Heart left ventricle (tissue), 13 donors: ENCODE results near the gene ZNF628.
A peak's percentile ranks its signal among the peaks of the same experiment; 100 is the strongest.

Experiments
- POLR2A ChIP-seq, 2 donors: fragments of 450-650 bp; IDR thresholded peaks; one replicate each; pipeline ENCODE4 v1.6.1; 2017; ENCODE audit warnings: antibody characterized with exemption in 2 of 2, mild to moderate bottlenecking in 2 of 2, moderate library complexity in 2 of 2
- TF ChIP-seq, protein P1 (sequence below), 12 donors: fragments of 200-600 bp; sonication (generic) in 4 of 12; IDR thresholded peaks; one replicate each; pipeline versions ENCODE4 v1.5.0 to v1.8.0; 2018 to 2022; ENCODE audit warnings: antibody characterized with exemption in 12 of 12, mild to moderate bottlenecking in 5 of 12
- donor health status: ischemic (EF 13 %, LVEDD 7.1; RV severe dilation, severe dysfunction).
- donor health status: DM: no; HTN: yes; CAD: no.
- donor health status: DM: no; HTN: no; CAD: no.
- donor health status: ischemic (EF 25% LVEDD 6.9; RV normal size, moderate dysfunction).
- donor health status: ischemic (EF 25% LVEDD 5.7; RV mildly dilated, moderate dysfunction).
- donor health status: ischemic (EF 35%, LVEDD 5.7; RV mildly dilated, moderate dysfunction).
- donor health status: nonischemic (EF 11% LVEDD 7.7; RV severe dilation, severe dysfunction).
- donor health status: DM: yes; HTN: yes; CAD: no.
- donor health status: PGD.
- donor health status: ischemic (EF 29% LVEDD 5.4; RV normal size, mild dysfunction).
- donor health status: nonischemic (EF 23%, LVEDD 6.1; RV moderate dilation, normal function).

DNA sequence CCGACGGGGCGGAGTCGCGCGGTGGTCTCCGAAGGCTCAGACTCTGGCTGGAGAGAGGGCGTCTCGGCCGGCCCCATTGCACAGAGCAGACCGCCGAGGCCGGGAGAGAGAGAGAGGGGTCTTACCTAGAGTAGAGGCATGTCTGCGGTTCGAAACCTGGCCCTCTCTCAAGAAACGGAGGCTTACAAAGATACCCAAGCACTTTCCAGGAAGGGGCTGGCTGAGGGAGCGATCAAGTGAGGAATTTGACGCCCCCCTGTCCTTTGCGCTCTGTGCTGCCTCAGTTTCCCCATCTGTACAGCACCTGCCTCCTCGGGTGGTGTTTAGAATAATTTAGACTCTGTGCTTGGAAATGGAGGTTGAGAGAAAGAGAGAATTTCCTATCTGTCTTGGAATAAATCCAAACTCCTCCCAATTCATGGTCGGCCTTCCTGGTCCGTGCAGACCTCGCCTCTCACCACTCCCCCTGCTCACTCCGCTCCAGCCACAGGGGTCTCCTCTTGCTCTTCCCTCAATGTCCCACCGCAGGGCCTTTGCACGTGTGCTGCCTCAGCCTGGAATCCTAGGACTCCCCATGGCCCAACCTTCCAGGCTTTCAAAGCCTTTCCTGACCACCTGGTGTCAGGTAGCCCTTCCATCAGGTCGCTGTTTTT lies 14.3 kb upstream of the ZNF628 start:
- TF ChIP-seq, protein P1, sequence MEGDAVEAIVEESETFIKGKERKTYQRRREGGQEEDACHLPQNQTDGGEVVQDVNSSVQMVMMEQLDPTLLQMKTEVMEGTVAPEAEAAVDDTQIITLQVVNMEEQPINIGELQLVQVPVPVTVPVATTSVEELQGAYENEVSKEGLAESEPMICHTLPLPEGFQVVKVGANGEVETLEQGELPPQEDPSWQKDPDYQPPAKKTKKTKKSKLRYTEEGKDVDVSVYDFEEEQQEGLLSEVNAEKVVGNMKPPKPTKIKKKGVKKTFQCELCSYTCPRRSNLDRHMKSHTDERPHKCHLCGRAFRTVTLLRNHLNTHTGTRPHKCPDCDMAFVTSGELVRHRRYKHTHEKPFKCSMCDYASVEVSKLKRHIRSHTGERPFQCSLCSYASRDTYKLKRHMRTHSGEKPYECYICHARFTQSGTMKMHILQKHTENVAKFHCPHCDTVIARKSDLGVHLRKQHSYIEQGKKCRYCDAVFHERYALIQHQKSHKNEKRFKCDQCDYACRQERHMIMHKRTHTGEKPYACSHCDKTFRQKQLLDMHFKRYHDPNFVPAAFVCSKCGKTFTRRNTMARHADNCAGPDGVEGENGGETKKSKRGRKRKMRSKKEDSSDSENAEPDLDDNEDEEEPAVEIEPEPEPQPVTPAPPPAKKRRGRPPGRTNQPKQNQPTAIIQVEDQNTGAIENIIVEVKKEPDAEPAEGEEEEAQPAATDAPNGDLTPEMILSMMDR (IDR thresholded peaks at IDR 0.05), result no peak
- peak in 1 of 2 donors; percentile 78 for TF ChIP-seq POLR2A (IDR thresholded peaks at IDR 0.05)
